Aorta (tissue), 5 donors: ENCODE data around the gene SUCO. TPM values are rescaled to one million over a fixed set of nuclear protein-coding genes. Genes with fewer than 3 reads are reported as not detected.

Experiments
- ATAC-seq: fragments of 200-7000 bp; cut with Tn5 transposase; one replicate; pipeline ENCODE4 v1.9.1; 2022; ENCODE audit warnings: moderate library complexity; ENCODE audit not compliant: low FRiP score
- DNase-seq, 2 donors: peaks; one replicate each; pipeline ENCODE4 v3.0.0-alpha.2; 2020
- H3K27ac ChIP-seq, 2 donors: one replicate each; pipeline ENCODE4 v1.5.1; 2013; ENCODE audit warnings: low read length in 2 of 2, mild to moderate bottlenecking in 2 of 2, moderate library complexity in 2 of 2, control low read depth in 1 of 2, inconsistent platforms in 1 of 2, low read depth in 1 of 2
- H3K27me3 ChIP-seq, 2 donors: one replicate each; pipeline ENCODE4 v1.6.1; 2013; ENCODE audit warnings: control low read depth in 1 of 2, low read length in 1 of 2, mild to moderate bottlenecking in 1 of 2, moderate library complexity in 1 of 2; ENCODE audit not compliant: insufficient read depth in 2 of 2, control insufficient read depth in 1 of 2
- H3K36me3 ChIP-seq, 2 donors: one replicate each; pipeline ENCODE4 v1.6.1; 2013; ENCODE audit warnings: control low read depth in 1 of 2, low read length in 1 of 2, mild to moderate bottlenecking in 1 of 2; ENCODE audit not compliant: insufficient read depth in 2 of 2, control insufficient read depth in 1 of 2
- H3K4me1 ChIP-seq, 2 donors: one replicate each; pipeline ENCODE4 v1.6.1; 2013; ENCODE audit warnings: low read length in 2 of 2, control low read depth in 1 of 2, mild to moderate bottlenecking in 1 of 2, moderate library complexity in 1 of 2; ENCODE audit not compliant: insufficient read depth in 2 of 2, control insufficient read depth in 1 of 2
- H3K4me3 ChIP-seq, 2 donors: one replicate each; pipeline ENCODE4 v1.5.1; 2013; ENCODE audit warnings: low read length in 2 of 2, control low read depth in 1 of 2, mild to moderate bottlenecking in 1 of 2
- H3K9me3 ChIP-seq: one replicate; pipeline ENCODE4 v1.6.1; 2013; ENCODE audit warnings: mild to moderate bottlenecking, low read length; ENCODE audit not compliant: control insufficient read depth
- WGBS, 2 donors: extraction: QIAGEN DNeasy Blood & Tissue Kit; methylation state at CpG; one replicate each; pipeline ENCODE4 v1.1.7; 2013; 5-methylcytosine and 5-hydroxymethylcytosine counted together
- intact Hi-C, 2 donors: fragments of 100-400 bp; cut with DNase I; formaldehyde crosslinking; loops; one replicate each; pipeline versions ENCODE4 v1.14.2 to v1.15.0; 2022
- long read RNA-seq, 2 donors: library from polyadenylated mRNA; unstranded; transcript quantifications; one replicate each; pipeline ENCODE4 v2.0.0, GENCODE V29; 2020 to 2021
- polyA plus RNA-seq, 2 donors: library from polyadenylated mRNA; stranded (reverse); fragments of 200-250 nt; gene quantifications; one replicate each; pipeline ENCODE4 v1.2.3, GENCODE V29; 2013
- total RNA-seq, 2 donors: library from RNA; stranded (reverse); fragmentation: NEBNext Ultra II Directional; extraction: Animal tissue kit (Norgen Biotek cat#: 25700); gene quantifications; one replicate each; pipeline ENCODE4 v1.2.1, GENCODE V29; 2021
- donor health status: healthy with polysubstance abuse.
- donor health status: Bipolar disorder and iron deficiency.
- donor health status: DM: no; HTN: no; CAD: no.
- donor health status: DM: no; HTN: no; CAD: no.
- donor health status: DM: yes; HTN: yes; CAD: no.

The SUCO gene
- 10 to 100 TPM; 36.1 to 37.7 TPM for total RNA-seq
- 1 to 10 TPM; 7.4 to 9.6 TPM for polyA plus RNA-seq
- long read RNA-seq, donor 1, partial matches to known transcripts, result 18 of 22 reads
- long read RNA-seq, donor 1, other reads (novel, unspliced or antisense), result 4 of 22 reads
- long read RNA-seq, donor 2, partial matches to known transcripts, result 9 of 18 reads
- long read RNA-seq, donor 2, other reads (novel, unspliced or antisense), result 8 of 18 reads

GRCh38 chr1:172532700-172533512 is at the start of gene SUCO:
TSS of gene SUCO (plus strand) at chr1:172533150. CDS start at chr1:172533436, 286 bp downstream.
- ATAC-seq (peak; percentile 99), DNase-seq (peak; percentile 100)
- 0% methylated on average over 66 to 74 of the region's 74 CpGs for WGBS, 2 donors
- Histone ChIP-seq H3K27ac (peak within 1 kb of the TSS; percentile 84 to 100), H3K9me3 (no peaks in the 10 kb centered on the region), H3K4me1 (peaks cover 0 to 2% of the 10 kb centered on the region in 2 donors), H3K4me3 (peak within 1 kb of the TSS; percentile 92 to 99), H3K27me3 (no peaks in the 10 kb centered on the region), H3K36me3 (no peaks in the 10 kb centered on the region)
- intact Hi-C loops, result no loop called here

- Histone ChIP-seq H3K36me3 (no peaks in the 10 kb centered on the region), H3K4me3 (no peak overlapping the region), H3K27ac (no peak overlapping the region), H3K9me3 (no peaks in the 10 kb centered on the region), H3K4me1 (no peaks in the 10 kb centered on the region), H3K27me3 (peaks cover 0 to 2% of the 10 kb centered on the region in 2 donors)
- no peak for DNase-seq
- intact Hi-C loops, result no loop called here
- no peak for ATAC-seq
Measured at GRCh38 chr1:172483448-172483847, 49.5 kb upstream of the SUCO start.

- Histone ChIP-seq H3K27ac (no peak overlapping the region), H3K4me3 (no peak overlapping the region), H3K27me3 (peaks cover 0 to 2% of the 10 kb centered on the region in 2 donors), H3K4me1 (no peaks in the 10 kb centered on the region), H3K36me3 (no peaks in the 10 kb centered on the region), H3K9me3 (no peaks in the 10 kb centered on the region)
- no peak for ATAC-seq
- intact Hi-C loops, result no loop called here
- DNase-seq, result no peak
Measured at GRCh38 chr1:172484252-172484651, 48.7 kb upstream of the SUCO start.

GRCh38 chr1:172485626-172486025 is 47.3 kb upstream of the SUCO start:
- Histone ChIP-seq H3K4me1 (no peaks in the 10 kb centered on the region), H3K27ac (no peak overlapping the region), H3K4me3 (no peak overlapping the region), H3K9me3 (no peaks in the 10 kb centered on the region), H3K27me3 (peaks cover 0 to 2% of the 10 kb centered on the region in 2 donors), H3K36me3 (no peaks in the 10 kb centered on the region)
- ATAC-seq (no peak), DNase-seq (no peak)
- WGBS, 2 donors, result 59% methylated on average over 5 of the region's 5 CpGs
- intact Hi-C loops, result no loop called here

GRCh38 chr1:172486805-172487454 is 46.0 kb upstream of the SUCO start:
- no peaks in the 10 kb centered on the region for H3K4me1 ChIP-seq
- intact Hi-C loops, result no loop called here
- no peak overlapping the region for H3K4me3 ChIP-seq
- ATAC-seq (no peak), DNase-seq (no peak)
- WGBS, 2 donors, result 50 to 53% methylated on average over 3 of the region's 3 CpGs
- H3K27ac ChIP-seq, result no peak overlapping the region
- no peaks in the 10 kb centered on the region for H3K36me3 ChIP-seq
- peaks cover 0 to 4% of the 10 kb centered on the region in 2 donors for H3K27me3 ChIP-seq
- no peaks in the 10 kb centered on the region for H3K9me3 ChIP-seq

GRCh38 chr1:172487550-172487949 is 45.4 kb upstream of the SUCO start:
- intact Hi-C loops, result no loop called here
- Histone ChIP-seq H3K4me1 (no peaks in the 10 kb centered on the region), H3K27ac (no peak overlapping the region), H3K36me3 (no peaks in the 10 kb centered on the region), H3K9me3 (no peaks in the 10 kb centered on the region), H3K4me3 (no peak overlapping the region), H3K27me3 (peaks cover 0 to 4% of the 10 kb centered on the region in 2 donors)
- ATAC-seq (no peak), DNase-seq (no peak)
- WGBS, 2 donors, result 76 to 79% methylated on average over 4 of the region's 4 CpGs

GRCh38 chr1:172488393-172488792 is 44.6 kb upstream of the SUCO start:
- no peak for ATAC-seq
- Histone ChIP-seq H3K4me1 (no peaks in the 10 kb centered on the region), H3K9me3 (no peaks in the 10 kb centered on the region), H3K4me3 (no peak overlapping the region), H3K27me3 (peaks cover 0 to 4% of the 10 kb centered on the region in 2 donors), H3K36me3 (no peaks in the 10 kb centered on the region), H3K27ac (no peak overlapping the region)
- DNase-seq, result no peak
- intact Hi-C loops, result no loop called here
- WGBS, 2 donors, result 89 to 95% methylated on average over 3 of the region's 3 CpGs

GRCh38 chr1:172489847-172490246 is 43.1 kb upstream of the SUCO start:
- Histone ChIP-seq H3K36me3 (no peaks in the 10 kb centered on the region), H3K27ac (no peak overlapping the region), H3K4me3 (no peak overlapping the region), H3K27me3 (peaks cover 0 to 4% of the 10 kb centered on the region in 2 donors), H3K9me3 (no peaks in the 10 kb centered on the region), H3K4me1 (no peaks in the 10 kb centered on the region)
- intact Hi-C loops, result no loop called here
- no peak for DNase-seq
- 66 to 80% methylated on average over 3 of the region's 3 CpGs for WGBS, 2 donors
- no peak for ATAC-seq
